PC-3 (cell line): ENCODE measurements around the gene MROH2A. TPM values are rescaled to one million over a fixed set of nuclear protein-coding genes. Genes with fewer than 3 reads are reported as not detected.

Experiments
- ATAC-seq: fragments of 200-7000 bp; cut with Tn5 transposase; 2 replicates; pipeline ENCODE4 v1.9.1; 2020; ENCODE audit warnings: mild to moderate bottlenecking, moderate library complexity
- BruUV-seq: library from RNA; stranded (reverse); fragments of 400-500 nt; replicated peaks from 2 replicates; lab custom pipeline; 2021; lab: Mats Ljungman, UMichigan
- CTCF ChIA-PET: fragments of 300-600 bp; sonication (Branson Sonifier 250); formaldehyde crosslinking; loops from one replicate; lab custom pipeline; 2022; ENCODE audit warnings: antibody characterized with exemption; lab: Charles Lee
- POLR2A ChIA-PET: fragments of 300-600 bp; sonication (Branson Sonifier 250); formaldehyde crosslinking; loops from one replicate; lab custom pipeline; 2022; ENCODE audit warnings: antibody characterized with exemption; ENCODE audit not compliant: unreplicated experiment; lab: Charles Lee
- DNase-seq: peaks from one replicate; pipeline ENCODE4 v3.0.0-alpha.2; 2015
- H2AFZ ChIP-seq: fragments of 300-600 bp; sonication (generic); 2 replicates; pipeline ENCODE4 v1.6.0; 2016; ENCODE audit warnings: antibody characterized with exemption, low read length
- H3F3A ChIP-seq: fragments of 300-600 bp; sonication (generic); one replicate; pipeline ENCODE4 v1.6.0; 2017; ENCODE audit warnings: antibody characterized with exemption, low read length, control low read depth, mild to moderate bottlenecking; ENCODE audit not compliant: unreplicated experiment
- H3K27ac ChIP-seq: fragments of 300-600 bp; sonication (generic); 2 replicates; pipeline ENCODE4 v1.5.1; 2016; ENCODE audit warnings: mild to moderate bottlenecking, low read length
- H3K27me3 ChIP-seq: fragments of 300-600 bp; sonication (generic); 2 replicates; pipeline ENCODE4 v1.6.1; 2016; ENCODE audit warnings: low read length, mixed read lengths
- H3K36me3 ChIP-seq: fragments of 300-600 bp; sonication (generic); 2 replicates; pipeline ENCODE4 v1.6.1; 2016; ENCODE audit warnings: low read depth, mixed run types, low read length, mixed read lengths
- H3K4me1 ChIP-seq: fragments of 300-600 bp; sonication (generic); 2 replicates; pipeline ENCODE4 v1.5.1; 2016; ENCODE audit warnings: low read length; ENCODE audit not compliant: insufficient read depth
- H3K4me2 ChIP-seq: fragments of 300-600 bp; sonication (generic); 2 replicates; pipeline ENCODE4 v1.6.0; 2016; ENCODE audit warnings: low read length
- H3K4me3 ChIP-seq: fragments of 300-600 bp; sonication (generic); 2 replicates; pipeline ENCODE4 v1.5.1; 2016; ENCODE audit warnings: mild to moderate bottlenecking, low read length, mixed read lengths
- H3K79me2 ChIP-seq: fragments of 300-600 bp; sonication (generic); 2 replicates; pipeline ENCODE4 v1.6.1; 2017; ENCODE audit warnings: low read length, mixed read lengths
- H3K9ac ChIP-seq: fragments of 300-600 bp; sonication (generic); 2 replicates; pipeline ENCODE4 v1.6.0; 2016; ENCODE audit warnings: mild to moderate bottlenecking, low read length
- H3K9me2 ChIP-seq: fragments of 300-600 bp; sonication (generic); replicated peaks from 2 replicates; pipeline ENCODE4 v1.6.1; 2016; ENCODE audit warnings: mixed run types, low read length, mixed read lengths
- H3K9me3 ChIP-seq: fragments of 300-600 bp; sonication (generic); 2 replicates; pipeline ENCODE4 v1.6.1; 2016; ENCODE audit warnings: low read length, mixed read lengths
- H4K20me1 ChIP-seq: fragments of 300-600 bp; sonication (generic); 2 replicates; pipeline ENCODE4 v1.6.1; 2016; ENCODE audit warnings: low read length, mixed read lengths
- CTCF ChIP-seq: fragments of 300-600 bp; sonication (generic); conservative IDR thresholded peaks from 2 replicates; pipeline ENCODE4 v1.5.1; 2017; ENCODE audit warnings: antibody characterized with exemption, low read depth, mild to moderate bottlenecking, low read length
- EZH2 ChIP-seq: fragments of 300-600 bp; sonication (generic); IDR thresholded peaks from one replicate; pipeline ENCODE4 v1.6.1; 2017; ENCODE audit warnings: antibody characterized with exemption, mild to moderate bottlenecking, low read length; ENCODE audit not compliant: unreplicated experiment
- EZH2phosphoT487 ChIP-seq: fragments of 300-600 bp; sonication (generic); IDR thresholded peaks from 2 replicates; pipeline ENCODE4 v1.6.1; 2018; ENCODE audit warnings: mild to moderate bottlenecking, antibody characterized with exemption, low read length, borderline replicate concordance
- intact Hi-C: fragments of 100-400 bp; cut with micrococcal nuclease; formaldehyde crosslinking; loops from 2 replicates; pipeline ENCODE4 v1.9.0; 2023
- total RNA-seq: library from RNA; depleted of rRNA; stranded (reverse); fragments of >200 nt; gene quantifications from 2 replicates; pipeline ENCODE4 v1.2.3, GENCODE V29; 2014

The MROH2A gene
- total RNA-seq, 1 experiment from 2014 or later = not detected

- Histone ChIP-seq H3F3A (no peaks in the 10 kb centered on the region), H3K4me3 (no peak overlapping the region), H3K79me2 (peaks cover 96% of the 10 kb centered on the region), H3K4me1 (no peaks in the 10 kb centered on the region), H3K36me3 (peaks cover 92% of the 10 kb centered on the region), H3K27me3 (no peaks in the 10 kb centered on the region), H3K4me2 (no peak overlapping the region), H3K9ac (no peak overlapping the region), H4K20me1 (peaks cover 36% of the 10 kb centered on the region), H3K27ac (no peak overlapping the region), H3K9me3 (no peaks in the 10 kb centered on the region), H2AFZ (no peak overlapping the region), H3K9me2 (no peaks in the 10 kb centered on the region)
- DNase-seq = no peak
- TF ChIP-seq EZH2phosphoT487 (no peak), EZH2 (no peak), CTCF (no peak)
- ChIA-PET POLR2A (no interaction called here), CTCF (no interaction called here)
- BruUV-seq = no TSS peak
- ATAC-seq = no peak
- intact Hi-C loops = no loop called here
These were observed 66.1 kb downstream of the MROH2A start for GRCh38 chr2:233844064-233844807.

GRCh38 chr2:233844836-233845235, 66.7 kb downstream of the MROH2A start:
- Histone ChIP-seq H3K27me3 (no peaks in the 10 kb centered on the region), H3K9ac (no peak overlapping the region), H3F3A (no peaks in the 10 kb centered on the region), H3K4me2 (no peak overlapping the region), H3K9me2 (no peaks in the 10 kb centered on the region), H3K36me3 (peaks cover 92% of the 10 kb centered on the region), H3K79me2 (peaks cover 96% of the 10 kb centered on the region), H3K9me3 (no peaks in the 10 kb centered on the region), H4K20me1 (peaks cover 36% of the 10 kb centered on the region; the same call in 1 of the 2 replicates), H3K4me1 (no peaks in the 10 kb centered on the region), H2AFZ (no peak overlapping the region), H3K27ac (no peak overlapping the region), H3K4me3 (no peak overlapping the region)
- TF ChIP-seq CTCF (no peak), EZH2 (no peak), EZH2phosphoT487 (no peak)
- ChIA-PET CTCF (no interaction called here), POLR2A (no interaction called here)
- no TSS peak for BruUV-seq
- no peak for DNase-seq
- ATAC-seq = no peak
- intact Hi-C loops = no loop called here

- Histone ChIP-seq H3K9me2 (no peaks in the 10 kb centered on the region), H3K9me3 (no peaks in the 10 kb centered on the region), H3F3A (no peaks in the 10 kb centered on the region), H3K27me3 (no peaks in the 10 kb centered on the region), H4K20me1 (peaks cover 36% of the 10 kb centered on the region; the same call in 1 of the 2 replicates), H3K4me1 (no peaks in the 10 kb centered on the region), H3K79me2 (peaks cover 96% of the 10 kb centered on the region), H3K9ac (no peak overlapping the region), H3K36me3 (peaks cover 92% of the 10 kb centered on the region), H3K27ac (no peak overlapping the region), H2AFZ (no peak overlapping the region), H3K4me2 (no peak overlapping the region), H3K4me3 (no peak overlapping the region)
- ATAC-seq (no peak), DNase-seq (no peak)
- intact Hi-C loops = no loop called here
- no peak for TF ChIP-seq CTCF
- no peak for TF ChIP-seq EZH2
- no peak for TF ChIP-seq EZH2phosphoT487
- POLR2A ChIA-PET = no interaction called here
- CTCF ChIA-PET = no interaction called here
- BruUV-seq = no TSS peak
These were observed 67.4 kb downstream of the MROH2A start for GRCh38 chr2:233845301-233846060.
